SK-N-SH (cell line): ENCODE measurements around the gene CCL22. TPM values are rescaled to one million over a fixed set of nuclear protein-coding genes. Genes with fewer than 3 reads are reported as not detected.

ENCODE experiments used
- CTCF ChIA-PET: fragments of 300-600, 350-600 bp; formaldehyde crosslinking; extraction: SDS; loops from one replicate; lab custom pipeline; 2021; lab: Yijun Ruan, JAX
- POLR2A ChIA-PET: fragments of 350-600 bp; sonication (Branson Sonifier 250); formaldehyde crosslinking; extraction: SDS; loops from one replicate; lab custom pipeline; 2020; ENCODE audit warnings: antibody characterized with exemption, inconsistent platforms; lab: Yijun Ruan, JAX
- DNase-seq: peaks from one replicate; pipeline ENCODE4 v3.0.0; 2012
- H2AFZ ChIP-seq: fragments of 200-600 bp; sonication (generic); 2 replicates; pipeline ENCODE4 v1.8.1; 2016; ENCODE audit warnings: antibody characterized with exemption, mild to moderate bottlenecking, low read depth
- H3F3A ChIP-seq: fragments of 200-600 bp; sonication (generic); replicated peaks from 2 replicates; pipeline ENCODE3; 2016; ENCODE audit warnings: antibody characterized with exemption, mild to moderate bottlenecking; ENCODE audit not compliant: insufficient read depth
- H3K27ac ChIP-seq, 2 experiments: fragments of 200-500 bp in 1 of 2; fragments of 200-600 bp in 1 of 2; sonication (Bioruptor generic) in 1 of 2; sonication (generic), shearing (Covaris generic) in 1 of 2; 2 replicates each; pipeline versions ENCODE4 v1.5.1 to v1.6.1; 2014 to 2016; ENCODE audit warnings: low read depth in 2 of 2, inconsistent platforms in 1 of 2, low read length in 1 of 2, mild to moderate bottlenecking in 1 of 2, mixed read lengths in 1 of 2
- H3K27me3 ChIP-seq: fragments of 200-600 bp; sonication (generic), shearing (Covaris generic); 2 replicates; pipeline ENCODE4 v1.6.1; 2016; ENCODE audit warnings: mixed run types; ENCODE audit not compliant: insufficient read depth
- H3K36me3 ChIP-seq, 2 experiments: fragments of 200-500 bp in 1 of 2; fragments of 200-600 bp in 1 of 2; sonication (Bioruptor generic) in 1 of 2; sonication (generic) in 1 of 2; replicated peaks in 1 of 2; 2 replicates each; pipeline versions ENCODE3 to v1.5.1; 2014 to 2016; ENCODE audit warnings: low read length in 1 of 2, mild to moderate bottlenecking in 1 of 2; ENCODE audit not compliant: insufficient read depth in 2 of 2, control insufficient read depth in 1 of 2
- H3K4me1 ChIP-seq, 2 experiments: fragments of 200-500 bp in 1 of 2; fragments of 200-600 bp in 1 of 2; sonication (Bioruptor generic) in 1 of 2; sonication (generic), shearing (Covaris generic) in 1 of 2; 2 replicates each; pipeline versions ENCODE4 v1.5.1 to v1.6.1; 2014 to 2016; ENCODE audit warnings: low read depth in 1 of 2, low read length in 1 of 2, mixed run types in 1 of 2; ENCODE audit not compliant: insufficient read depth in 2 of 2, control insufficient read depth in 1 of 2
- H3K4me2 ChIP-seq: fragments of 200-600 bp; sonication (generic), shearing (Covaris generic); 2 replicates; pipeline ENCODE4 v1.6.1; 2017; ENCODE audit warnings: mixed run types
- H3K4me3 ChIP-seq, 2 experiments: fragments of 200-500 bp in 1 of 2; fragments of 200-600 bp in 1 of 2; sonication (Bioruptor generic) in 1 of 2; sonication (generic), shearing (Covaris generic) in 1 of 2; 2 replicates each; pipeline versions ENCODE4 v1.5.1 to v1.8.1; 2014 to 2016; ENCODE audit warnings: low read depth in 2 of 2, inconsistent platforms in 1 of 2, low read length in 1 of 2, mild to moderate bottlenecking in 1 of 2, mixed read lengths in 1 of 2, moderate library complexity in 1 of 2
- H3K79me2 ChIP-seq: fragments of 200-600 bp; sonication (generic); 2 replicates; pipeline ENCODE4 v1.8.1; 2017; ENCODE audit warnings: mild to moderate bottlenecking; ENCODE audit not compliant: insufficient read depth
- H3K9ac ChIP-seq: fragments of 200-600 bp; sonication (generic); 2 replicates; pipeline ENCODE4 v1.6.1; 2017; ENCODE audit warnings: mixed run types
- H3K9me2 ChIP-seq: fragments of 200-600 bp; sonication (generic); 2 replicates; pipeline ENCODE4 v1.6.1; 2017; ENCODE audit warnings: mixed run types
- H3K9me3 ChIP-seq: fragments of 200-600 bp; sonication (generic); 2 replicates; pipeline ENCODE4 v1.6.1; 2017; ENCODE audit warnings: mixed run types, mild to moderate bottlenecking, moderate library complexity
- H4K20me1 ChIP-seq: fragments of 200-600 bp; sonication (generic); 2 replicates; pipeline ENCODE4 v1.6.1; 2017; ENCODE audit warnings: mild to moderate bottlenecking, mixed run types; ENCODE audit not compliant: insufficient read depth
- CHD2 ChIP-seq: fragments of 150-350 bp; IDR thresholded peaks from 2 replicates; pipeline ENCODE4 v1.6.1; 2018; ENCODE audit warnings: low read length; ENCODE audit not compliant: partially characterized antibody
- ELF1 ChIP-seq: IDR thresholded peaks from 2 replicates; pipeline ENCODE4 v1.4.0; 2012
- EP300 ChIP-seq, 2 experiments: IDR thresholded peaks; 2 replicates each; pipeline versions ENCODE4 v1.4.0 to v1.6.1; 2012; ENCODE audit warnings: borderline replicate concordance in 1 of 2, low read depth in 1 of 2, low read length in 1 of 2
- FOSL2 ChIP-seq: IDR thresholded peaks from 2 replicates; pipeline ENCODE4 v1.4.0; 2012; ENCODE audit warnings: low read depth, mild to moderate bottlenecking, moderate library complexity, borderline replicate concordance
- GATA2 ChIP-seq: sonication (generic); formaldehyde crosslinking; IDR thresholded peaks from 2 replicates; pipeline ENCODE4 v1.5.0; 2020; ENCODE audit warnings: mild to moderate bottlenecking, missing genetic modification reagents
- MEF2A ChIP-seq: IDR thresholded peaks from 2 replicates; pipeline ENCODE4 v1.4.0; 2012; ENCODE audit warnings: low read depth, borderline replicate concordance
- NRF1 ChIP-seq: IDR thresholded peaks from 2 replicates; pipeline ENCODE4 v1.6.1; 2012; ENCODE audit warnings: low read depth, mild to moderate bottlenecking, low read length
- POLR2AphosphoS5 ChIP-seq: IDR thresholded peaks from 2 replicates; pipeline ENCODE4 v1.6.1; 2012; ENCODE audit warnings: low read depth, low read length
- RAD21 ChIP-seq: IDR thresholded peaks from 2 replicates; pipeline ENCODE4 v1.6.1; 2012; ENCODE audit warnings: mild to moderate bottlenecking, low read length
- RFX5 ChIP-seq: IDR thresholded peaks from 2 replicates; pipeline ENCODE4 v1.6.1; 2012; ENCODE audit warnings: mild to moderate bottlenecking, improper control_type of control experiment, low read length
- RXRA ChIP-seq: IDR thresholded peaks from 2 replicates; pipeline ENCODE4 v1.4.0; 2012; ENCODE audit warnings: low read depth, mild to moderate bottlenecking, borderline replicate concordance
- SIN3A ChIP-seq: IDR thresholded peaks from 2 replicates; pipeline ENCODE4 v1.6.1; 2012; ENCODE audit warnings: low read depth, mild to moderate bottlenecking, low read length, moderate library complexity, borderline replicate concordance
- TCF12 ChIP-seq: IDR thresholded peaks from 2 replicates; pipeline ENCODE4 v1.4.0; 2012
- YY1 ChIP-seq: IDR thresholded peaks from 2 replicates; pipeline ENCODE4 v1.4.0; 2012; ENCODE audit warnings: low read depth, mild to moderate bottlenecking
- WGBS: methylation state at CpG from one replicate; pipeline ENCODE4 v1.1.6; 2017; ENCODE audit warnings: low lambda C conversion rate; 5-methylcytosine and 5-hydroxymethylcytosine counted together
- polyA plus RNA-seq, 3 experiments: library from polyadenylated mRNA; depleted of rRNA; stranded (reverse); fragments of >200 nt; gene quantifications; 2 replicates each; pipeline ENCODE4 v1.2.3, GENCODE V29; 2012
- TF ChIP-seq, protein P1 (sequence below): fragments of 150-350 bp; IDR thresholded peaks from 2 replicates; pipeline ENCODE4 v1.6.1; 2016; ENCODE audit warnings: mild to moderate bottlenecking, low read depth, low read length
- TF ChIP-seq, protein P2 (sequence below): IDR thresholded peaks from 2 replicates; pipeline ENCODE4 v1.4.0; 2012; ENCODE audit warnings: low read depth
- TF ChIP-seq, protein P3 (sequence below): fragments of 150-350 bp; IDR thresholded peaks from 2 replicates; pipeline ENCODE4 v1.6.1; 2017; ENCODE audit warnings: antibody characterized with exemption, low read length, low read depth, borderline replicate concordance
- TF ChIP-seq, protein P4 (sequence below): IDR thresholded peaks from 2 replicates; pipeline ENCODE4 v1.4.0; 2012; ENCODE audit warnings: low read depth, borderline replicate concordance
- TF ChIP-seq, protein P5 (sequence below): fragments of 200-600 bp; sonication (generic); IDR thresholded peaks from 2 replicates; pipeline ENCODE4 v1.6.1; 2017; ENCODE audit warnings: antibody characterized with exemption, mild to moderate bottlenecking, moderate library complexity

Gene CCL22
- polyA plus RNA-seq, 1 of the 3 experiments (the other 2 are of a cell fraction), result not detected

DNA sequence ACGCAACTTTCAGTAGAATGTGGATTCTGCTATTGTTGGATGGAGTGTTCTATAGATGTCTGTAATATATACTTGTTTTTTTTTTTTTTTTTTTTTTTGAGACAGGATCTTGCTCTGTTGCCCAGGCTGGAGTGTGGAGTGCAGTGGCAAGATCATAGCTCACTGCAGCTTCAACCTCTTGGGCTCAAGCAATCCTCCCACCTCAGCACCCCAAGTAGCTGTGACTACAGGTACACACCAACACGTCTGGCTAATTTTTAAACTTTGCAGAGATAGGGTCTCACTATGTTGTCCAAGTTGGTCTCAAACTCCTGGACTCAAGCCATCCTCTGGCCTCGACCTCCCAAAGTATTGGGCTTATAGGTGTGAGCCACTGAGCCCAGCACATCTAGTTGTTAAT is 27.2 kb upstream of the CCL22 start:
- WGBS, result 41% methylated on average over 3 of the region's 3 CpGs
- no peak for DNase-seq
- CTCF ChIA-PET, result interaction anchor here (1.0 to 2.4 kb wide), 2 partner anchors 88 to 247 kb away, joined by 3 to 8 read pairs; no protein-coding TSS in a partner anchor

More for the DNA sequence above, 27.2 kb upstream of the CCL22 start:
- Histone ChIP-seq H3K4me3 (no peak overlapping the region), H2AFZ (no peak overlapping the region), H3K4me2 (no peak overlapping the region), H3K36me3 (no peaks in the 10 kb centered on the region), H3K79me2 (no peaks in the 10 kb centered on the region), H3K9me3 (no peaks in the 10 kb centered on the region), H3K9me2 (no peaks in the 10 kb centered on the region), H3K27ac (no peak overlapping the region), H3F3A (no peaks in the 10 kb centered on the region), H3K4me1 (no peaks in the 10 kb centered on the region), H4K20me1 (no peaks in the 10 kb centered on the region), H3K9ac (no peak overlapping the region), H3K27me3 (no peaks in the 10 kb centered on the region; the same call in 1 of the 2 replicates)
- TF ChIP-seq TCF12 (no peak), SIN3A (no peak), GATA2 (CRISPR knock-in tag) (no peak), RFX5 (no peak), FOSL2 (no peak), POLR2AphosphoS5 (no peak), EP300 (IDR thresholded peaks at IDR 0.05; ENCODE audit: borderline replicate concordance in 1 of 2, low read depth in 1 of 2, low read length in 1 of 2) (no peak), CHD2 (no peak), RXRA (no peak), YY1 (no peak), RAD21 (no peak), NRF1 (no peak), ELF1 (no peak), MEF2A (no peak)
- TF ChIP-seq, protein P1, sequence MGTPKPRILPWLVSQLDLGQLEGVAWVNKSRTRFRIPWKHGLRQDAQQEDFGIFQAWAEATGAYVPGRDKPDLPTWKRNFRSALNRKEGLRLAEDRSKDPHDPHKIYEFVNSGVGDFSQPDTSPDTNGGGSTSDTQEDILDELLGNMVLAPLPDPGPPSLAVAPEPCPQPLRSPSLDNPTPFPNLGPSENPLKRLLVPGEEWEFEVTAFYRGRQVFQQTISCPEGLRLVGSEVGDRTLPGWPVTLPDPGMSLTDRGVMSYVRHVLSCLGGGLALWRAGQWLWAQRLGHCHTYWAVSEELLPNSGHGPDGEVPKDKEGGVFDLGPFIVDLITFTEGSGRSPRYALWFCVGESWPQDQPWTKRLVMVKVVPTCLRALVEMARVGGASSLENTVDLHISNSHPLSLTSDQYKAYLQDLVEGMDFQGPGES, result no peak
- TF ChIP-seq, protein P2, sequence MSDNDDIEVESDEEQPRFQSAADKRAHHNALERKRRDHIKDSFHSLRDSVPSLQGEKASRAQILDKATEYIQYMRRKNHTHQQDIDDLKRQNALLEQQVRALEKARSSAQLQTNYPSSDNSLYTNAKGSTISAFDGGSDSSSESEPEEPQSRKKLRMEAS, result no peak
- TF ChIP-seq, protein P3, sequence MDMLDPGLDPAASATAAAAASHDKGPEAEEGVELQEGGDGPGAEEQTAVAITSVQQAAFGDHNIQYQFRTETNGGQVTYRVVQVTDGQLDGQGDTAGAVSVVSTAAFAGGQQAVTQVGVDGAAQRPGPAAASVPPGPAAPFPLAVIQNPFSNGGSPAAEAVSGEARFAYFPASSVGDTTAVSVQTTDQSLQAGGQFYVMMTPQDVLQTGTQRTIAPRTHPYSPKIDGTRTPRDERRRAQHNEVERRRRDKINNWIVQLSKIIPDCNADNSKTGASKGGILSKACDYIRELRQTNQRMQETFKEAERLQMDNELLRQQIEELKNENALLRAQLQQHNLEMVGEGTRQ, result no peak
- TF ChIP-seq, protein P4, sequence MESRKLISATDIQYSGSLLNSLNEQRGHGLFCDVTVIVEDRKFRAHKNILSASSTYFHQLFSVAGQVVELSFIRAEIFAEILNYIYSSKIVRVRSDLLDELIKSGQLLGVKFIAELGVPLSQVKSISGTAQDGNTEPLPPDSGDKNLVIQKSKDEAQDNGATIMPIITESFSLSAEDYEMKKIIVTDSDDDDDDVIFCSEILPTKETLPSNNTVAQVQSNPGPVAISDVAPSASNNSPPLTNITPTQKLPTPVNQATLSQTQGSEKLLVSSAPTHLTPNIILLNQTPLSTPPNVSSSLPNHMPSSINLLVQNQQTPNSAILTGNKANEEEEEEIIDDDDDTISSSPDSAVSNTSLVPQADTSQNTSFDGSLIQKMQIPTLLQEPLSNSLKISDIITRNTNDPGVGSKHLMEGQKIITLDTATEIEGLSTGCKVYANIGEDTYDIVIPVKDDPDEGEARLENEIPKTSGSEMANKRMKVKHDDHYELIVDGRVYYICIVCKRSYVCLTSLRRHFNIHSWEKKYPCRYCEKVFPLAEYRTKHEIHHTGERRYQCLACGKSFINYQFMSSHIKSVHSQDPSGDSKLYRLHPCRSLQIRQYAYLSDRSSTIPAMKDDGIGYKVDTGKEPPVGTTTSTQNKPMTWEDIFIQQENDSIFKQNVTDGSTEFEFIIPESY, result no peak
- TF ChIP-seq, protein P5, sequence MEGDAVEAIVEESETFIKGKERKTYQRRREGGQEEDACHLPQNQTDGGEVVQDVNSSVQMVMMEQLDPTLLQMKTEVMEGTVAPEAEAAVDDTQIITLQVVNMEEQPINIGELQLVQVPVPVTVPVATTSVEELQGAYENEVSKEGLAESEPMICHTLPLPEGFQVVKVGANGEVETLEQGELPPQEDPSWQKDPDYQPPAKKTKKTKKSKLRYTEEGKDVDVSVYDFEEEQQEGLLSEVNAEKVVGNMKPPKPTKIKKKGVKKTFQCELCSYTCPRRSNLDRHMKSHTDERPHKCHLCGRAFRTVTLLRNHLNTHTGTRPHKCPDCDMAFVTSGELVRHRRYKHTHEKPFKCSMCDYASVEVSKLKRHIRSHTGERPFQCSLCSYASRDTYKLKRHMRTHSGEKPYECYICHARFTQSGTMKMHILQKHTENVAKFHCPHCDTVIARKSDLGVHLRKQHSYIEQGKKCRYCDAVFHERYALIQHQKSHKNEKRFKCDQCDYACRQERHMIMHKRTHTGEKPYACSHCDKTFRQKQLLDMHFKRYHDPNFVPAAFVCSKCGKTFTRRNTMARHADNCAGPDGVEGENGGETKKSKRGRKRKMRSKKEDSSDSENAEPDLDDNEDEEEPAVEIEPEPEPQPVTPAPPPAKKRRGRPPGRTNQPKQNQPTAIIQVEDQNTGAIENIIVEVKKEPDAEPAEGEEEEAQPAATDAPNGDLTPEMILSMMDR, result no peak
- POLR2A ChIA-PET, result no interaction called here
